NCI-H1417 (cell line): Measurements from ENCODE around the gene ZNF746.
A peak's percentile ranks its signal among the peaks of the same experiment; 100 is the strongest.

Experiments
- DNase-seq, 3 experiments: peaks; one replicate each; lab custom pipeline; 2025; lab: John Stamatoyannopoulos, UW

Gene ZNF746

GRCh38 chr7:149490083-149490760, 7.4 kb downstream of the ZNF746 start:
- no peak for DNase-seq

- DNase-seq: no peak
These were observed 8.1 kb downstream of the ZNF746 start for GRCh38 chr7:149489391-149490024.

- DNase-seq: no peak
These were observed 18.0 kb downstream of the ZNF746 start for GRCh38 chr7:149479568-149479967.

GRCh38 chr7:149478754-149479153, 18.9 kb downstream of the ZNF746 start:
- no peak for DNase-seq

- DNase-seq: no peak
These were observed 19.8 kb downstream of the ZNF746 start for GRCh38 chr7:149477494-149478443.

- DNase-seq: no peak
These were observed 20.8 kb downstream of the ZNF746 start for GRCh38 chr7:149476791-149477190.

- DNase-seq: no peak
These were observed 22.2 kb downstream of the ZNF746 start for GRCh38 chr7:149475121-149476045.

- DNase-seq: no peak
These were observed 23.1 kb downstream of the ZNF746 start for GRCh38 chr7:149474309-149475120.

- DNase-seq: no peak
These were observed 24.4 kb downstream of the ZNF746 start for GRCh38 chr7:149473251-149473650.

GRCh38 chr7:149471289-149471953, 26.2 kb downstream of the ZNF746 start:
- no peak for DNase-seq

GRCh38 chr7:149469806-149470205, 27.8 kb downstream of the ZNF746 start:
- no peak for DNase-seq

GRCh38 chr7:149468208-149468607, 29.4 kb downstream of the ZNF746 start:
- DNase-seq: no peak

GRCh38 chr7:149467321-149467859, 30.2 kb downstream of the ZNF746 start:
- no peak for DNase-seq

- no peak for DNase-seq
These were observed 31.2 kb downstream of the ZNF746 start for GRCh38 chr7:149466364-149466763.

- no peak for DNase-seq
These were observed 34.0 kb downstream of the ZNF746 start for GRCh38 chr7:149463500-149464161.

- DNase-seq: no peak
These were observed 35.5 kb downstream of the ZNF746 start for GRCh38 chr7:149462101-149462520.

GRCh38 chr7:149460493-149461277, 36.9 kb downstream of the ZNF746 start, which contains the start of gene ZNF777:
TSS of gene ZNF777 (minus strand) at chr7:149461062. CDS start at chr7:149456022, 5,040 bp downstream.
- peak; percentile 72 to 91 (median 87) for DNase-seq
